Fibroblast of skin of right quadriceps (primary cell): Measurements from ENCODE around the gene DAPK1.

Experiments
- DNase-seq: peaks from one replicate; pipeline ENCODE4 v3.0.0-alpha.2; 2013

Gene DAPK1

DNA sequence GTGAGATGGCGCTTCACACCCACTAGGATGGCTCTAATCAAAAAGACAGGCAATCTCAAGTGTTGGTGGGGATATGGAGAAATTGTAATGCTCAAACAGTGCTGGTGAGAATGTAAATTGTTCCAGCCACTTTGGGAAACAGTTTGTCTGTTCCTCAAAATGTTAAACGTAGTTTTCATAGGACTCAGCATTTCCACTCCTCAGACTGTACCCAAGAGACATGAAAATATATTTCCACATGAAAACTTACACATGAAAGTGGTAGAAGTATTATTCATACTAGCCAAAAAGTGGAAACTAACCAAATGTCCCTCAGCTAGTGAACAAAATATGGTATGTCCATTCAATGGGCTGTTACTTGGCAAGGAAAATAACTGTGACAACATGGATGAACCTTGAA, 120.6 kb downstream of the DAPK1 start:
- DNase-seq, result no peak

DNA sequence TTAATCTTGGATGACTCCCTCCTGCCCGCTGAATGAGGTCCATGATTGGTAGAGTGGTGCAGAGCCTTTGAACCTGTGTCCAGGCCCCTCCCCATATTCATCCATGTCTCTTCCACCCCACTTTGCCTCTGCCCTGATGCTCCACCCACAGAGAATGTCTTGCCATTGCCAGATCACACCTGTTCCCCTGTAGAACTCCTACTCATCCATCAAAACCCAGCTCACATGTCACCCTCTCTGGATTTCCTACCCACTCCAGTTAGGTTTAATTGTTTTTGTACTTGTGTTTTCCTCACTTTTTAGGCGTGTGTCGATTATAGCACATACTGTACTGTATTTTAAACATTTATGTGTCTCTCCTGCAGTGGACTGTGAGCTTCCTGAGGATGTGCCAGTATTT, 121.3 kb downstream of the DAPK1 start:
- DNase-seq, result no peak

DNA sequence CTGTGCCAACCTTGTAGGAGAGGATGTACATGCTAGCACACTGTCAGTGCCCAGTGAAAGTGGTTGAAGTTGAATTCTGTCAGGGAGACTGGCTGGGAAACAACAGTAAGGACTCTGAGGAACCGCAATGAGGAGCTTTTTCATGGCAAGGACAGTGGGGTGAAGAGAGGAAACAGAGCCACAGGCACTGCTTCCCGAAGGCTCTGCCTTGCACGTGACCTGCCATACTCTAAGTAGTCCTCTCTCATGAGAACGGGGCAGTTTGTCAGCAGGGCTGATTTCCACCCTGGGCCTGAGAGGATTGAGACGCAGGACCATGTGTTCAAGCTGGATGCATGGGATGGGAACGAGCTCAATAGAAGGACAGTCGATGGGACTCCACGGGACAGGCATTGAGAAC, 121.7 kb downstream of the DAPK1 start:
- DNase-seq, result no peak

DNA sequence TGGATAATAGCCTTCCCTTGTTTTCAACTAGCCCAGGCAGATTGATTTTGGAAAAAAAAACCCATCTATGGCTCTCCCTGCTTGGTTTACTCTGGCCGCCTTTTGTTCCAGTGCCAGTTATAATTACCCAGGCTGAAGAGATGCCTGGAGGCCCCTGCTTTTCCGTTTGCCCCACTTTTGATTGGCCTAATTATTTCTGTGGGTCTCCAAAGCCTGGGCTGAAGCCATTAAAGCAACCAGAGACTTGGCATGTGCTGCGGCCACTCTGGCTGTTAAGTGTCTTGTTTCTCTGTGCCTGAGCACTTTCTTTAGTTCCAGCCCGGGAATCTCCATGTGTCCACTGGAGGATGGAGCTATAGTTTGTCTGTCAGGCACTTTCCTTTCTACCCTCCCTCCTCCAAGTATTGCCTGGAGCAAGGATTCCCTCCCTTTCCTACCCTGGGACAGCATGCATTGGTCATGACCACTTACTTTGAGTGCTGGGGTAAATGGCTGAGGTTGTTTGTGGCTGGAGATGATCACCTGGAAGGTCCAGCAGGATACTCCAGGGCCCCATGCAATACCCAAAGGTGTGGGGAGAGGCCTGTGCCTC, 123.2 kb downstream of the DAPK1 start:
- no peak for DNase-seq

DNA sequence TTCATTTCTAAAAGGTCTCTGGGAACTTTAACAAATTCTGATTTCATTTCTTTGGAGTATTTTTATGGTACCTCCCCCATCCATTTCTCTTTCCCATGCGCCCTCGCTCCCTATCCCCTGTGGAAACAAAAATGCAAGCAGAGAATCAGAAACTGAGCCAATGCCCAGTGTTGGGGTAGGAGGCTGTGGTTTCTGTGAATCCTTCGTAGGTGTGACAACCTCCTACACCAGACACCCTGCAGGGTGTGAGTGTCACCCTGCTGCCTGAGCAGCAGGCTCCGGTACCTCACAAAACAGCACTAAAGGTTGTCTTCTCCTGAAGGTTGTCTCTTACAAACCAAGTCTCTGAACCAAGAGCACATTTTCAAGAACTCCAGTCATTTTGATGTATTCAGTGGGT, 124.4 kb downstream of the DAPK1 start:
- DNase-seq, result no peak

DNA sequence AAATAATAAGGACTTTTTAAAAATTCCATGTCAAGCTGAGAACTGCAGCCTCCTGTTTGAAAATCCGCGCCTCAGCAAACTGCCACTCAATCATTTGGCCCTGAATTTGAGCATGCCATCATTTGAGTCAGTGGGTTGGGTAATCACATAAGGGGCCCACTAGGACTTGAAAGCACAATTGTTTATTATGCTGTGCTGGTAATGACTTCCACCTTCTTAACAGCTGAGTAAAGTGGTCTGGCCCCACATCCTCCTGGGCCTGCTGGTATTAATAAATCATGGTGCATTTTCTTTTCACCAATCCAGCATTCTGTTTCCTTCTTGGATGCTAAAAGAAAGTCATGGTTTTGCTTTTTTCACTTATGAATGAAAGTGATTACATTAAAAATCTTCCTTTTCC, 125.3 kb downstream of the DAPK1 start:
- DNase-seq, result peak; percentile 53

DNA sequence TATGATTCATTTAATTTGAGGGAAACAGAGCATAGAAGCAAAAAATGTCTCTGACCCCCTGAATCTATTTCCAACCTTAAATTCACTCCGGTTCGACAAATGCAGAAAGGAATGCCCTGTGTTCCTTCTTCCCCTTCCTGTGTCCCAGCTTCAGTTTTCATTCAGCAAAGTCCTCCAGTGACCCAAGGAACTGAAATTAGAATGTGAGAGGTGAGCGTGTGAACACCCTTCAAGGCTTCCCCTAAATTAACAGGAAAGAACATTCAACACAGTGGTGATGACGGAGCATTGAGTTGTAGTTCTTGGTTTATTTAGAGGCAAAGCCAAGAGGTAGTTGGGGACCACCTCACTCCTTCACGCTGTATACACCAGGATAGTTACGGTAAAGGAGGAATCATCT, 130.7 kb downstream of the DAPK1 start:
- no peak for DNase-seq

DNA sequence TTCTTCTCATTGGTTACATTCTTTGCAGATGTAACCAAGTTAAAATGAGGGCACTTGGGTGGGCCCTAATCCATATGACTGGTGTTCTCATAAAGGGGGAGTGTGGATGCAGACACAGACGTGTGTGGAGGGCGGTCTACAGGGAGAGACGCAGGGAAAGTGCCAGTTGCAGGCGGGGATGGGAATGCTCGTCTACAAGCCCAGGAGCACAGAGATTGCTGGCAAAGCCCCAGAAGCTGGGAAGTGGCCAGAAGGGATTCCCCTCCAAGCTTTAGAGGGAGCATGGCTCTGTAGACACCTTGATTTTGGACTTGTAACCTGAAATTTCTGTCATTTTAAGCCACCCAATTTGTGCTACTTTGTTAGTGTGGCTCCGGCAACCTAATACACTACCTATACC, 131.4 kb downstream of the DAPK1 start:
- DNase-seq, result no peak

DNA sequence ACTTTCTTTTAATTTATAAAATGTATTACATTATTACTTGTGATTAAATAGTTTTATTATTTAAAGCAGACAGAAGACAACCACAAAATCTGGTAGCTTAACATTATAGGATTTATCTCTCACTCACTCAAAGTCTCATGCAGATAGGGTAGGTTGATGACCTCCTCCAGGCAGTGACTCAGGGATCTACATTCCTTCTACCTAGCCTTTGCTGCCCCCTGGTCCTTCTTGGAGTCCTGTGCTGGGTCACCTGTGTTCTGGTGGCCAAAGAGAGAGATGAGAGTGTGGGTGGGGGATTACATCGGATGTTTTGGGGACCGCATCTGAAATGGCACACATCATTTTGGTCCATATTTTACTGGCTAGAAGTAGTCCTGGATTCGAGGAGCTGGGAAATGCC, 132.6 kb downstream of the DAPK1 start:
- DNase-seq, result no peak

DNA sequence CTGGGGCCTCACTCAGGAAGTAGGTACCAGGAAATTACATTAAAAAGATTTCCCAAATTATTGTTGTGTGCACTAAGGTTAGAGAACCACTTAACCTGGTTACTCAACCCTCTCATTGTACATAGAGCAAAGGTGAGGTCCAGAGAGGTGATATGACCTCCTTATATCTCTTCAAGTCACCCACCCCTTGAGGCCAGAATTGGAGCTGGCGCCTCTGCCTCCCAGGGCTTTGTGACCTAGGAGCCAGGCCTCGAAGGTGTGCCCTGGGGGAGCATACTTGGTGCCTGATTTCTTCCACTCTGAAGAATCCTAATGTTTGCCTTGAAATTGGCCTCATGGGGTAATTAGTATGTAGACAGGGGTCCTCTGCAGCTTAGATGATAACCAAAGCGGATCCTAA, 133.2 kb downstream of the DAPK1 start:
- DNase-seq, result no peak

DNA sequence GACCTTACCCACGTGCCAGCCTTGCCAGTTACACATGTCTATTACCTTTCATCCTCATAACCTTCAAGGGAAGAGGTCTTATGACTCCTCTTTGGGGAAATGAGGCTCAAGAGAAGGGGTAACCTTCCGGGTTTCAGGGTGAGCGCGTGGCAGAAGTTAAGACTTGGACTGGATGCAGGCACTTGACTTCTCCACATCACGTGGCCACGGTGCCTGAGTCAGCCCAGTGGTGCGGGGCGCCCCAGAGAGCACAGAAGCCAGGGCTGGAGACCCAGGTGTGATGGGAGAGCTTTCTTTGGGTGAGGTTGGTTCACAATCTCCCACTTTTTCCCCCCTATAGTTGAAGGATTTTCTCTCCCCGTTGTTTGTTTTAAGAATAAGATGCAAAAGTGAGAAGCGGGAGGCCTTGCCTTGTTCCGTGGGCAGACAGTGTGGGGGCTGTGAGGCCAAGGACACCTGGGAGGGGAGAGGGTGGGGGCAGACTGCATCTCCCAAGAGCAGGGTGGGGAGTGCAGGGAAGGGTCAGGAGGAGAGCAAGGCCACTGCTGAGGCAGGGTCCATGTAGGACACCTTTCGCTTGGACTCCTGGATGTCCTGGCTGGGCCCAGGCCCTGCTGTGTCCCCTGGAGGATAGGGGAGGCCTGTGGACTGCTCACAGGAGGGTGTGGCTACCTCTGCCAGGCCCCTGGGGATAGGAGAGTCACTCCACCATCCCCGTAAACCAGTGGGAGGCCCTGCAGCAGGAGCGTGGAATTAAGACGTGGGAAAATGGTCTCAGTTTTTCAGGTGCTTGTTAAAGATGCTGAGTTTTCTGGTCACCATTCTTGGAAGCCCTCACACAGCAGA, 138.2 kb downstream of the DAPK1 start:
- DNase-seq, result no peak

DNA sequence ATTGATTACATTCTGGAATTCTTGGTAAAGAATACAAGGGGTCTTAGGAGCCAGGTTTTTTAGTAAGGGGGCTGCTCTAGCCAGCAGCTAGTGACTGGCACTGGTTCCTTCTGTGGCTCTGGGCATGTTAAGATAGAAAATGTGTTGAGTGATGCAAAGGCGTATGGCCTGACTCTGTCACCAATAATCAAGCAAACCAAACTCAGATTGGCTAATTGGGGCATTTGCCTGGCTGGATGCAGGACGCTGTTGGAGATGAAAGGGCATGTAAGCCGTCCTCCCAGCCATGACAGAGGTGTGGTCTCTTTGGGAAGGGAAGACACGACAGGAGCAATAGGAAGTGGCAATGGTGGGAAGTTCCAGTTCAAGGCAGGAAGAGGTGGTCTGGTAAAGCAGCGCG, 140.6 kb downstream of the DAPK1 start:
- no peak for DNase-seq

DNA sequence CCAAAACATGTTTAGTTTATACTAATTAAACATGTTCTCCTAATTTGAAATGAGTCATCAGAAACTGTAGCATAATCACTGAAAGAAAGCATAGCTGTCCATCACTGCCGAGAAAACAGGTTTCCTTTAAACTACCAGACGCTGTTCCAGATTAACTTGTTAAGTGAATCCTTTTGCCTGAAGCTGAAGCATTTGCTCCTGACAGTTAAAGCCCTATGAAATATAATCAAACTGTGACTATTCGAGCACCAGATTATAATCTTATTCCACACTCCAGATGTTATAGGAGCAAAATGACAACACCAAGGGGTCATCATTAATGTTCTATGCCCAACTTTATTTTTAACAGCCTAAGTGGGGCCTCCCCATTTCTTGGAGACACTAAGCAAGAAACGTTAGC, 142.3 kb downstream of the DAPK1 start:
- DNase-seq, result no peak

DNA sequence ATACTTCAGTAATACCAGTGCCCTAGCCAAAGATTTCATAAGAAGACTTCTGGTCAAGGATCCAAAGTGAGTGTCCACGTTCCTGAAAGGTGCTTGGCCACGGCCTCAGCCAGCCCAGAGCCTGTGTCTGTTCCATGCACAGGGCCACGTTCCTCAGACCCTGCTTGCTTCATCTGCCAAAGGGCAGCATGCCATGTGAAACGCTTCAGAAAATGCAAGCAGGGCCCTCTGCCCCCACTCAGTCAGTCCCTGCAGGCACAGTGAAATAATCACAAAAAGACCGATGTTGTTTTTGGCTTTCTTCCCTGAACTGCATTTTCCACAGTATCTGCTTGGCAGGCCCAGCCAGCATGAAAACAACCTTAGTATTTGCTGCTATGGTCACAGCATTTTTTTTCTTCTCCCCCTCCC, 142.7 kb downstream of the DAPK1 start:
- DNase-seq, result peak; percentile 48

DNA sequence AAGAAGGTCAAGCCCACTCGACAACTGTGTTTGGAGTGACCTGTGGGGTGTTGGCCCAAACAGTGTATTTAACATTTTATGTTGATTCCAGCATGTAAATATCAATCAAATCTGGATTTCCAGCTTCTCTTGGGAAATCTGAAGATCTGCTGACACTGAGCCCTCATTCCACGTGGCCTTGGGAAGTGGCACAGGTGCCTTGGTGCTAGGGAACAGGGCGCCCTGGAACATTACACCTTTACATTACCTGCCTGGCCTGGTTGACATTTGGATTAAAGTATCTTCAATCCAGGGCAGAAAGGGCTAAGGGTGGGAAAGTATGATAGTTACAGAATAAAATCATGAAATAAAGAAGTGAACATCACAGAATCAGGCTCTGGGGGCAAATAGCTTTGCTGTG, 143.4 kb downstream of the DAPK1 start:
- no peak for DNase-seq

DNA sequence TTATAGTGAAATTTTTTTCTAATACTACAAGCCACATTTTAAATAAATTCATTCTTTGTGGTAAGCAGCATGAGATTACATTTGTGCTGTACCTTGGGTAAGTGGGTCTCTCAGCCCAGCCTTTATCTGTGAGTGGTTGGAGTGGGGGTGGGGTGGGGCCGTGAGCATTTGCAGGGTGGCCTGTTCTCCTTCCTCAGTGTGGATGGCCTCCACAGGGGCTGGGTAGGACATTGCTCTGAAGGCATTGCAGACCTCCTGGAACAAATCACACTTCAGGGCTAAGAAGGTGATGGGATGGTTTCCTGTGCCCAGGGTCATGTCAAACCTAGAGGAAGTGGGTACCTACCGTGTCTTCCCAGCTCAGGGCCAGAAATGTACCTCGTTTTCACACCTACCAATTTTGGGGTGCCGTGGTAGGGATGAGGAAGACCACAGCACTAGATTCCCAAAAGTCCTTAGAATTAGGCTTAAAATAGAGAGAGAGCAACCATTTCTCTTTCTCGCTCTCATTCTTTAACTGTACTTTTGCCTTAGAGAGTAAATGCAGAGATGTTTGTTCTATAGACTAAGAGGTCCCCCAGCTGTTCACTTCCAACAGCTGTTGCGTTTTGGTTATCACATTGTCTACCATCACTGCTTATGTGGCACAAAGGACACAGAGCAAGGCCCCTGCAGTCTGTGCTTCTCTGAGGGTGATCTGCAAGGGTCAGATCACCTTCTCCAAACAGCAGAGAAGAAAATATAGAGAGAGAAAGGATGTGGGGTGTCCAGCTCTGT, 144.9 kb downstream of the DAPK1 start:
- DNase-seq, result no peak

DNA sequence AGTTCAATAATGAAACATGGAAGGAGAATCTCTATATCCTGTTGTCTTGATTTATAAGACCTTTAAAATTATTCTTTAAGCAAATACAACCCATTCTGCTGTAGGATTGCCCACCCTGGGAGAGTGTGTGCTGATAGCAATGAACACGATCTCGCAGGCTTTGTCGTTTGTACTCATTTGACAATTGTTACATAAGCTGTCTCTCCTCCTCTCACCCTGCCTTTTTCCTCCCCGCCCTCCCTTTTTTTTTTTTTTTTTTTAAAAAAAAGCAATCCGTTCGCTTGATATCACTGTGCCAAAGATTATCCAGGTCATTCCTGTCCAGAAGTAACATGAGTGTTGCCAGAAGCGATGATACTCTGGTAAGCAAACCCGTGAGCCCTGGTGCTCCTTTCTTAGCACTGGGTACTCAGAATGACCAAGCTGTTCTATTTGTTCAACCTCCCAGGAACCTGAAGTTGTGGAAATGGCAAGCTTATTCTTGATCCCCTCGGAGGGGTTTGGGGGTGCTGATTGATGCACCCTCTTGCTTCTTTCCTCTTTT, 145.5 kb downstream of the DAPK1 start:
- no peak for DNase-seq

DNA sequence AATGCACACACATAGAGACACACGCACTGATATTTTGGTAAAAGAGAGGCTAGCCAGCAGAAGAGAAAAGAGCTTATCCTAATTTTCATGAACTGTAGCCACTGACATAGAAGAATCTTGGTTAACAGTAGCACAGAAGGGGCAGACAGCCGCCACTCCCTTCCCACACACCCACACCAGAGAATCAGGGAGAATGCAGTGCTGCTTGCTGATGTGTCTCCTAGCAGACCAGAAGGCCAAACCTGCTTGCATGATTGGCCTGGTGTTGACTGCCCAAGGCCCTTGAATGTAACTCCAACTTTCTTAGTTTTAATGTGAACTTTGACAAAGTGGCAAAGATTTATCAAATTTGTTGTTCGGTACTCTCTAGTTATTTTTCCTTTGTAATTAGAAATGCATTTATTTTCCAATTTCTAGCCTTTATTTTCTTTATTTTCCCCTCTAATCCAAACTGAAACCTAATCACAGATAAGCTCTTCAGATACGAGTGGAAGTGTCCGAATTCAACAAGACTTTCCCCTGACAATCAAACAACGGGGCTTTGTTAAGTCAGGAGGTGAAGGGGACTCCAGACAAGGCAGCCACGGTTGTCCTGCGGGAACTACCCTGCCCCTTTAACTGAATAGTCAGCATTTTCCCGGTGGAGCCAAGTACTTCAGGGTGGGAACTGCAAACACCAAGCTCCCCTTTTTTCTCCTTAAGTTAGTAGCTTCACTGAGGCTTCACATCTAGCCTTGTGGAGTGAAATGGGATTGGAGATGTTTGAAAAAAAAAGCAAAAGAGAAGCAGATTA, 146.3 kb downstream of the DAPK1 start:
- no peak for DNase-seq

DNA sequence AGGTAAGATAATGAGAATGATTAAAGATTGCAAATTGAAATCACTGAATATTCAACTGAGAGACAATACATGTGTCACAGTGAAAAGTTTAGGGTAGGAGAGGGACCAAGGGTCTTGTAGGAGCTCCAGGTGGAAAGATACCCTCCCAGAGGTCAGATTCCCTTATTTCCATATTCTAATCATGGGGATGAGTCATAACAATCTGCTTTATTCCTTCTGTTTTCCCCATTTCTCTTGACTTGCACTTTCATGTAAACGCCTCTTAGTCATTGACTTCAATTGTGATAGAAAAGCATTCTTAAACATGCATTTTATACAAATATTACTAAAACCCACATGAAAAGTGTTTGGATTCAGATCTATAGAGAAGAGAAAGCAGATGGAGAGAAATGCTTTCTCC, 147.0 kb downstream of the DAPK1 start:
- DNase-seq, result no peak

DNA sequence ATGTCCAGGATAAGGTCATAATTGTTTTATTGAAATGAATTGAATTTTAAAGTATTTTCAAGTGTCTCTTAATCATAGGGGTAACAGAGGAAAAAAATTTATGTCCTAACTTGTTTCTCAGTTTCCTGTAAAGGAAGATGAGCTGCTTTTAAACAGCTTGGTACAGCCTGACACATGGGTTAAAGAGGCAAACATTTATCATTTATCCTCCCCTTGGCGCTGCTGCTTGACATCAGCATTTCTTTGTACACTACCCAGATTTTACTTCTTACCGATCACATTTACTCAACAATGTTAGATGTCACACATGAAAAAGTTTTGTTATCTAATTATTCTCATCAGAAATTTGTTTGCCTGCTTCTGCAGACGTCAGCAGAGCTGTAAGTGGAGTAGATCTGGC, 148.9 kb downstream of the DAPK1 start:
- DNase-seq, result no peak

DNA sequence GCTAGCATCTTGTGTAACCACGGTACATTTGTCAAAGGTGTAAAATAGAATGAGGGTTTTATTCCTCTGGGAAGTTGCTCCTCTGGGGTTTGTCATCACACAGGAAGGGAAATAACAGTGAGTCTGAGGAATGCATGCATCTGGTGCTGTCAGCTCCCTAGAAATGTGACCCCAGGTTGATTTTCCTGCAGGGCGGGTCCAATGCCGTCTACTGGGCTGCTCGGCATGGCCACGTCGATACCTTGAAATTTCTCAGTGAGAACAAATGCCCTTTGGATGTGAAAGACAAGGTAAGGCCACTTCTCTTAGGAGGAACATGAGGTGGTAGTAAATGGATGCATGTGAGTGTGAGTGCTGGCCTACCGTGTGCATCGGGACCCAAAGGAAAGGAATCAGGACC, 149.4 kb downstream of the DAPK1 start:
- no peak for DNase-seq

DNA sequence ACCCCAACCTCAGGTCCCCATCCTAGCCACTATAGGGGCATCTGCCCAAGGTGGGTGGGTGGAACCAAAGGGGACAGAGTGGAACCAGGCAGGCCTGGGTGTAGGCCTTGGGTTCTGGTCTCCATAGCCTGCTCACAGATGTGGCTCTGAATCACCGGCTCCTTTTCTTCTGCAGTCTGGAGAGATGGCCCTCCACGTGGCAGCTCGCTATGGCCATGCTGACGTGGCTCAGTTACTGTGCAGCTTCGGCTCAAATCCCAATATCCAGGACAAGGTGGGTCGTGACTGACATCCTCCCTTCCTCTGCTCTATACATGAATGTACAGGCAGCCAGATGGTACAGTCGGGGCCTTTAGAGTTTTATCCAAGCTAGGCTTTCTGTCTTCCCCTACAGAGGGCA, 150.9 kb downstream of the DAPK1 start:
- DNase-seq, result no peak
